ENCODE data around the gene DYNC1LI2. TPM values are rescaled to one million over a fixed set of nuclear protein-coding genes. Genes with fewer than 3 reads are reported as not detected.

DYNC1LI2 gene
- total and polyA plus RNA-seq, 8 donors, result 44.4 to 83.0 (median 66.2) TPM

DNA sequence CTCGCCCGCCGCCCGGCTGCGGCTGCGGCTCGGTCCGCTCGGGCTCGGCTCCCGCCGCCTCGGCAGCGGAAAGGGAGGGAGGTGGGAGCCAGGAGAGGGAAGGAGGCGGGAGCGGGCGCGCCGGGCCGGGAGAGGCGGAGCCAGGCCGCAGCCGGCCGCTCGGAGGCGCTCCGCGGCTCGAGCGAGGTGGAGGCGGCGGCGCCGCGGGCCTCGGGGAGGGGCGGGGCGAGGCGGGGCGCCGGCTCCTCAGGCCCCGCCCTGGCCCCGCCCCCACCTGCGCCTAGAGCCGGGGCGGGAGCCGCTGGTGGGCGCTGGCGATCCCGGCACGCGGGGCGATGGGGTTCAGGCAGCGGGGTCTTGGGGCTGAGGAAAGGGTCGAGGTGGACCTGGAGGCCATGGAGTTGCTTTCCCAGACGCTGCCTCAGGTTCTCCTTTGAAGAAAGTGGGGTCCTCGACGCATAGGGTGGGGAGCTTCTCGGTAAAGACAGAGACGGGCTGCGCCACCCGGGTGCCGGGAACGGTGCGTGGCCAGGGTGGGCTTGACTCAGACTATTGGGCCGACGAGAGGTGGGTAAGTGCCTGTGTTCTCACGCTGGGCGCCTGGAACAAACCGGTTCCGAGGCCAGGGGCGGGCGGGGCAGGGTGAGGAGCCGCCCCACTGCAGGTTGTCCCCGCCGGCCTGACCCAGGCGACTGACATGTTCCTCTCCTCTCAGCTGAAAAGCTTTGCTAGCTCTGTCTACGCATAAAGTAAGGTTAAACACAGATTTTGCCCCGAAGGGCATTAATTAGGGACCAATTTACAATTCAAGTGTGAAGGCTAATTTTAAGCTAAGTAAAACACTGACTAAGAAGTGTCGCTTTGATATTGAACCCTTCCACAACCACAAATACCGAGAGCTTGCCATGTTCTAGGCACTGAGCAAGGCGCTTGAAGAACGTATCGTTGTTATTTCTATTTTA is 54.5 kb downstream of the DYNC1LI2 start, which contains the start of gene CMTM4:
Gene CMTM4, minus strand, starts transcription at position 75 of the 962 bp plus-strand sequence. CDS start 218 bp downstream, outside the sequence.
- WGBS, 2 donors, result 2 to 3% methylated on average over 56 to 83 of the region's 84 CpGs
- DNase-seq (peak; percentile 86 to 94 (median 91)), FAIRE-seq (no peak), ATAC-seq (peak; percentile 90 to 95 (median 92))
- Histone ChIP-seq H3K27ac (peak within 1 kb of the TSS; percentile 81 to 91 (median 84)), H3K27me3 (no peaks in the 10 kb centered on the region), H3K4me3 (peak within 1 kb of the TSS; percentile 55 to 79 (median 72)), H3K36me3 (no peaks in the 10 kb centered on the region), H3K9me3 (no peaks in the 10 kb centered on the region), H3K4me1 (peaks cover 16 to 21% (median 18%) of the 10 kb centered on the region in 3 donors)
- intact Hi-C loops (cut with DNase I), result no loop called here
- TF ChIP-seq, protein P1, sequence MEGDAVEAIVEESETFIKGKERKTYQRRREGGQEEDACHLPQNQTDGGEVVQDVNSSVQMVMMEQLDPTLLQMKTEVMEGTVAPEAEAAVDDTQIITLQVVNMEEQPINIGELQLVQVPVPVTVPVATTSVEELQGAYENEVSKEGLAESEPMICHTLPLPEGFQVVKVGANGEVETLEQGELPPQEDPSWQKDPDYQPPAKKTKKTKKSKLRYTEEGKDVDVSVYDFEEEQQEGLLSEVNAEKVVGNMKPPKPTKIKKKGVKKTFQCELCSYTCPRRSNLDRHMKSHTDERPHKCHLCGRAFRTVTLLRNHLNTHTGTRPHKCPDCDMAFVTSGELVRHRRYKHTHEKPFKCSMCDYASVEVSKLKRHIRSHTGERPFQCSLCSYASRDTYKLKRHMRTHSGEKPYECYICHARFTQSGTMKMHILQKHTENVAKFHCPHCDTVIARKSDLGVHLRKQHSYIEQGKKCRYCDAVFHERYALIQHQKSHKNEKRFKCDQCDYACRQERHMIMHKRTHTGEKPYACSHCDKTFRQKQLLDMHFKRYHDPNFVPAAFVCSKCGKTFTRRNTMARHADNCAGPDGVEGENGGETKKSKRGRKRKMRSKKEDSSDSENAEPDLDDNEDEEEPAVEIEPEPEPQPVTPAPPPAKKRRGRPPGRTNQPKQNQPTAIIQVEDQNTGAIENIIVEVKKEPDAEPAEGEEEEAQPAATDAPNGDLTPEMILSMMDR (IDR thresholded peaks at IDR 0.05), result no peak

- DNase-seq (peak; percentile 69 to 92 (median 77)), FAIRE-seq (no peak), ATAC-seq (peak; percentile 65 to 73 (median 72))
- no peaks in the 10 kb centered on the region for H3K27me3 ChIP-seq
- peak overlapping the region; percentile 55 to 79 (median 72) for H3K4me3 ChIP-seq
- H3K36me3 ChIP-seq, result no peaks in the 10 kb centered on the region
- H3K4me1 ChIP-seq, result peaks cover 16 to 21% (median 18%) of the 10 kb centered on the region in 3 donors
- intact Hi-C loops (cut with DNase I), result no loop called here
- WGBS, 2 donors, result 0 to 1% methylated on average over 52 to 91 of the region's 91 CpGs
- TF ChIP-seq, protein P1 (IDR thresholded peaks at IDR 0.05), result no peak
- H3K9me3 ChIP-seq, result no peaks in the 10 kb centered on the region
- H3K27ac ChIP-seq, result peak overlapping the region; percentile 81 to 91 (median 84)
Observed at GRCh38 chr16:66695935-66696668, 55.3 kb downstream of the DYNC1LI2 start.

- peak overlapping the region; percentile 55 to 79 (median 72) for H3K4me3 ChIP-seq
- ATAC-seq (no peak), FAIRE-seq (no peak), DNase-seq (peak in 1 of 6 donors; percentile 27)
- intact Hi-C loops (cut with DNase I), result no loop called here
- no peaks in the 10 kb centered on the region for H3K9me3 ChIP-seq
- no peaks in the 10 kb centered on the region for H3K27me3 ChIP-seq
- TF ChIP-seq, protein P1 (IDR thresholded peaks at IDR 0.05), result no peak
- WGBS, 2 donors, result 14 to 16% methylated on average over 8 of the region's 8 CpGs
- H3K36me3 ChIP-seq, result no peaks in the 10 kb centered on the region
- H3K27ac ChIP-seq, result peak overlapping the region; percentile 81 to 91 (median 84)
- H3K4me1 ChIP-seq, result peaks cover 16 to 21% (median 18%) of the 10 kb centered on the region in 3 donors
Observed at GRCh38 chr16:66695471-66695934, 55.9 kb downstream of the DYNC1LI2 start.

- no peaks in the 10 kb centered on the region for H3K36me3 ChIP-seq
- H3K27ac ChIP-seq, result no peak overlapping the region
- ATAC-seq (no peak), DNase-seq (no peak), FAIRE-seq (no peak)
- 89 to 92% methylated on average over 4 of the region's 4 CpGs for WGBS, 2 donors
- H3K9me3 ChIP-seq, result no peaks in the 10 kb centered on the region
- intact Hi-C loops (cut with DNase I), result no loop called here
- H3K4me3 ChIP-seq, result no peak overlapping the region
- TF ChIP-seq, protein P1 (IDR thresholded peaks at IDR 0.05), result no peak
- peaks cover 16 to 21% (median 18%) of the 10 kb centered on the region in 3 donors for H3K4me1 ChIP-seq
- H3K27me3 ChIP-seq, result no peaks in the 10 kb centered on the region
Observed at GRCh38 chr16:66693149-66693548, 58.3 kb downstream of the DYNC1LI2 start.
